Natural killer cell (primary cell): Measurements from ENCODE around the gene PRSS50. TPM values are rescaled to one million over a fixed set of nuclear protein-coding genes. Genes with fewer than 3 reads are reported as not detected.
"Not testable (repeated sequence)": the region's sequence is repeated elsewhere in the genome, so short reads cannot be mapped to it uniquely, and the experiment has no call there.

ENCODE experiments used
- ATAC-seq, 3 donors: fragments of 150-1000 bp in 2 of 3; fragments of 200-7000 bp in 1 of 3; cut with Tn5 transposase; 1 replicate in 1 of 3; 2 replicates in 2 of 3; pipeline ENCODE4 v1.10.0; 2021; ENCODE audit warnings: mild to moderate bottlenecking in 2 of 3, moderate library complexity in 2 of 3
- DNase-seq, 2 donors: peaks; one replicate each; pipeline versions ENCODE4 v3.0.0 to v3.0.0-alpha.2; 2013 to 2021; ENCODE audit warnings: mixed read lengths in 1 of 2
- H3K27ac ChIP-seq: one replicate; pipeline ENCODE4 v1.5.1; 2013; ENCODE audit warnings: mild to moderate bottlenecking, low read length
- H3K27me3 ChIP-seq: one replicate; pipeline ENCODE4 v1.6.1; 2013; ENCODE audit warnings: low read length; ENCODE audit not compliant: control insufficient read depth, insufficient read depth
- H3K36me3 ChIP-seq: one replicate; pipeline ENCODE4 v1.6.1; 2013; ENCODE audit warnings: low read length; ENCODE audit not compliant: control insufficient read depth, insufficient read depth
- H3K4me1 ChIP-seq: one replicate; pipeline ENCODE4 v1.6.1; 2013; ENCODE audit warnings: low read length; ENCODE audit not compliant: control insufficient read depth, insufficient read depth
- H3K4me3 ChIP-seq: one replicate; pipeline ENCODE4 v1.5.1; 2013; ENCODE audit warnings: low read length
- H3K9me3 ChIP-seq: one replicate; pipeline ENCODE4 v1.6.1; 2013; ENCODE audit warnings: low read length; ENCODE audit not compliant: control insufficient read depth, insufficient read depth
- H3K27ac Mint-ChIP-seq, 2 donors: one replicate each; pipeline ENCODE4 v1.8.0; 2022; ENCODE audit warnings: mild to moderate bottlenecking in 2 of 2, mixed read lengths in 2 of 2, moderate library complexity in 1 of 2
- H3K27me3 Mint-ChIP-seq, 2 donors: one replicate each; pipeline ENCODE4 v1.8.0; 2022; ENCODE audit warnings: low read depth in 2 of 2, mixed read lengths in 2 of 2
- H3K36me3 Mint-ChIP-seq: one replicate; pipeline ENCODE4 v1.8.0; 2022; ENCODE audit warnings: mixed read lengths
- H3K4me1 Mint-ChIP-seq, 2 donors: one replicate each; pipeline ENCODE4 v1.8.0; 2022; ENCODE audit warnings: mixed read lengths in 2 of 2
- H3K4me3 Mint-ChIP-seq: one replicate; pipeline ENCODE4 v1.8.0; 2022; ENCODE audit warnings: mild to moderate bottlenecking, moderate library complexity, mixed read lengths
- H3K9me3 Mint-ChIP-seq, 2 donors: one replicate each; pipeline ENCODE4 v1.8.0; 2022; ENCODE audit warnings: mixed read lengths in 2 of 2
- CTCF ChIP-seq: fragments of 200-600 bp; IDR thresholded peaks from one replicate; pipeline ENCODE4 v1.8.0; 2022; ENCODE audit warnings: antibody characterized with exemption
- WGBS: methylation state at CpG from one replicate; pipeline ENCODE4 v1.1.7; 2013; ENCODE audit warnings: missing lambda C conversion rate; ENCODE audit not compliant: insufficient coverage; 5-methylcytosine and 5-hydroxymethylcytosine counted together
- intact Hi-C: fragments of 100-400 bp; cut with micrococcal nuclease; formaldehyde crosslinking; loops from one replicate; pipeline ENCODE4 v1.14.2; 2022
- total RNA-seq, 4 donors: library from RNA; stranded (reverse); fragments of 120-200 nt in 1 of 4; gene quantifications; one replicate each; pipeline versions ENCODE4 v1.2.3 to v1.2.4, GENCODE V29; 2013 to 2022

PRSS50 gene
- total RNA-seq, 3 donors from 2014 or later (not counting 1 experiment from before 2014, with no cell fraction given), result 0.16 TPM; not detected in 2

DNA sequence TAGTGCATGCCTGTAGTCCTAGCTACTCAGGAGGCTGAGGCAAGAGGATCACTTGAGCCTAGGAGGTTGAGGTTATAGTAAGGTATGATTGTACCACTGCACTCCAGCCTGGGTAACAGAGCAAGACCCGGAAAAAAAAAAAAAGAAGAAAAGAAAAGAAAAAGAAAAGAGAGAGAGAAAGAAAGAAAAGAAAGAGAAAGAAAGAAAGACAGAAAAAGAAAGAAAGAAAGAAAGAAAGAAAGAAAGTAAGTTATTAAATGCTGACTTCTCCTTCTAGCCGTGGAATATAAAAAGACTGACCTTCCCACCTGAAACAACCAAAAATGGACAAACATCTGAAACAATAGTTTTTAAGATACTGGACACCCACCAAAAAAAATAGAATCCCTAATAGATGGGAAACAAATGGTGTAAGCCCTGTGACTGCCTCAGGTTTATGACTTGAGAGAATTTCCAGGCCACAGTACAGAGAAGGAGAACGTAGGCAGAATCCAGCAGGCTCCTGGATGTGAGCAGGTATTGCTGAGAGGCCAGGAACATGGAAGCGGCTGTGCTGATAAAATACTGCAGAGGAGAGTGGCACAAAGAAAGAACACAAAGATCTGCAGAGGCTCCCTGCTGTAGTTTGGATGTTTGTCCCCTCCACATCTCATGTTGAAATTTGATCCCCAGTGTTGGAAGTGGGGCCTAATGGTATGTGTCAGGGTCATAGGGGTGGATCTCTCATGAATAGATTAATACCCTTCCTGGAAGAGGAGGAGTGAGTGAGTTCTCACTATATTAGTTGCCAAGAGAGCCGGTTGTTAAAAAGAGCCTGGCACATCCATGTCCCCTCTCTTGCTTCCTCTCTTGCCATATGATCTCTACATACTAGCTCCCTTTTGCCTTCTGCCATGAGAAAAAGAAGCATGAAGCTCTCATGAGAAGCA, 41.8 kb upstream of the PRSS50 start:
- intact Hi-C loops, result no loop called here
- no peak for DNase-seq
- no peak for TF ChIP-seq CTCF

GRCh38 chr3:46756642-46757041, 39.0 kb upstream of the PRSS50 start:
- no peak for TF ChIP-seq CTCF
- Mint-ChIP-seq H3K27me3 (peaks cover 2 to 15% of the 10 kb centered on the region in 2 donors), H3K27ac (no peak overlapping the region), H3K36me3 (no peaks in the 10 kb centered on the region), H3K4me3 (no peak overlapping the region), H3K4me1 (no peaks in the 10 kb centered on the region), H3K9me3 (no peaks in the 10 kb centered on the region)
- intact Hi-C loops, result no loop called here
- DNase-seq, result no peak
- H3K36me3 ChIP-seq, result no peaks in the 10 kb centered on the region
- H3K27me3 ChIP-seq, result no peaks in the 10 kb centered on the region
- 94% methylated on average over 31 of the region's 31 CpGs for WGBS
- no peak overlapping the region for H3K27ac ChIP-seq
- no peaks in the 10 kb centered on the region for H3K4me1 ChIP-seq
- H3K4me3 ChIP-seq, result no peak overlapping the region
- no peaks in the 10 kb centered on the region for H3K9me3 ChIP-seq
- no peak for ATAC-seq

More for the DNA sequence above, 41.8 kb upstream of the PRSS50 start:
- H3K27me3 ChIP-seq, result peaks cover 4% of the 10 kb centered on the region
- no peaks in the 10 kb centered on the region for H3K36me3 ChIP-seq
- peaks cover 1% of the 10 kb centered on the region for H3K9me3 ChIP-seq
- H3K27ac Mint-ChIP-seq, result no peak overlapping the region
- peaks cover 2 to 6% of the 10 kb centered on the region in 2 donors for H3K9me3 Mint-ChIP-seq
- peaks cover 6 to 29% of the 10 kb centered on the region in 2 donors for H3K27me3 Mint-ChIP-seq
- no peak overlapping the region for H3K27ac ChIP-seq
- H3K4me1 Mint-ChIP-seq, result no peaks in the 10 kb centered on the region
- H3K4me1 ChIP-seq, result no peaks in the 10 kb centered on the region
- no peak overlapping the region for H3K4me3 ChIP-seq
- ATAC-seq, result no peak
- 88% methylated on average over 4 of the region's 5 CpGs for WGBS
- H3K4me3 Mint-ChIP-seq, result no peak overlapping the region
- peaks cover 18% of the 10 kb centered on the region for H3K36me3 Mint-ChIP-seq

GRCh38 chr3:46755646-46756045, 38.0 kb upstream of the PRSS50 start:
- H3K36me3 Mint-ChIP-seq, result no peaks in the 10 kb centered on the region
- H3K9me3 ChIP-seq, result no peaks in the 10 kb centered on the region
- no peaks in the 10 kb centered on the region for H3K4me1 Mint-ChIP-seq
- H3K27me3 Mint-ChIP-seq, result peaks cover 2 to 15% of the 10 kb centered on the region in 2 donors
- no peaks in the 10 kb centered on the region for H3K4me1 ChIP-seq
- intact Hi-C loops, result no loop called here
- no peaks in the 10 kb centered on the region for H3K9me3 Mint-ChIP-seq
- no peak overlapping the region for H3K27ac ChIP-seq
- H3K4me3 Mint-ChIP-seq, result no peak overlapping the region
- H3K27me3 ChIP-seq, result no peaks in the 10 kb centered on the region
- H3K27ac Mint-ChIP-seq, result no peak overlapping the region
- no peak overlapping the region for H3K4me3 ChIP-seq
- 96% methylated on average over 6 of the region's 6 CpGs for WGBS
- DNase-seq (no peak), ATAC-seq (no peak)
- no peak for TF ChIP-seq CTCF
- no peaks in the 10 kb centered on the region for H3K36me3 ChIP-seq

- H3K36me3 ChIP-seq, intact Hi-C loops, H3K27me3 Mint-ChIP-seq, H3K9me3 Mint-ChIP-seq, H3K27me3 ChIP-seq, H3K4me3 Mint-ChIP-seq, H3K4me3 ChIP-seq, H3K36me3 Mint-ChIP-seq, H3K9me3 ChIP-seq, H3K4me1 ChIP-seq, H3K27ac Mint-ChIP-seq, H3K27ac ChIP-seq, H3K4me1 Mint-ChIP-seq: not testable (repeated sequence)
- ATAC-seq (peak in 2 of 3 donors; percentile 46 to 54), DNase-seq (peak in 1 of 2 donors; percentile 14)
- 55% methylated on average over 6 of the region's 6 CpGs for WGBS
Measured at GRCh38 chr3:46753127-46753526, 35.5 kb upstream of the PRSS50 start.
